DMS 273 treated with DMSO at 0.1 percent for 48 hours (cell line): ENCODE results near the gene DTX1.

Experiments used
- DNase-seq: peaks from one replicate; lab custom pipeline; 2025; lab: John Stamatoyannopoulos, UW

The DTX1 gene

GRCh38 chr12:113056631-113057488 lies at the start of gene DTX1:
Gene DTX1, plus strand, starts transcription at chr12:113056730. Its CDS starts 1,463 bp downstream, at chr12:113058193.
- DNase-seq, result no peak

- no peak for DNase-seq
Measured at GRCh38 chr12:113007166-113007565, 49.4 kb upstream of the DTX1 start.

- no peak for DNase-seq
Measured at GRCh38 chr12:113010701-113011100, 45.8 kb upstream of the DTX1 start.

GRCh38 chr12:113014565-113014964 lies 42.0 kb upstream of the DTX1 start:
- no peak for DNase-seq

GRCh38 chr12:113016796-113017195 lies 39.7 kb upstream of the DTX1 start:
- peak; percentile 15 for DNase-seq

- DNase-seq, result no peak
Measured at GRCh38 chr12:113019025-113019424, 37.5 kb upstream of the DTX1 start.

- DNase-seq, result no peak
Measured at GRCh38 chr12:113021500-113021899, 35.0 kb upstream of the DTX1 start.

GRCh38 chr12:113022563-113023297 lies 33.8 kb upstream of the DTX1 start:
- DNase-seq, result no peak

GRCh38 chr12:113027726-113028125 lies 28.8 kb upstream of the DTX1 start:
- no peak for DNase-seq

- peak; percentile 32 for DNase-seq
Measured at GRCh38 chr12:113030875-113031525, 25.5 kb upstream of the DTX1 start.

- DNase-seq, result no peak
Measured at GRCh38 chr12:113039911-113040445, 16.6 kb upstream of the DTX1 start.

GRCh38 chr12:113040722-113041171 lies 15.8 kb upstream of the DTX1 start:
- DNase-seq, result no peak

GRCh38 chr12:113041560-113041959 lies 15.0 kb upstream of the DTX1 start:
- DNase-seq, result no peak

- DNase-seq, result no peak
Measured at GRCh38 chr12:113043240-113043639, 13.3 kb upstream of the DTX1 start.

- no peak for DNase-seq
Measured at GRCh38 chr12:113044516-113044915, 12.0 kb upstream of the DTX1 start.

- no peak for DNase-seq
Measured at GRCh38 chr12:113048716-113049127, 7.8 kb upstream of the DTX1 start.

GRCh38 chr12:113049976-113050742 lies 6.4 kb upstream of the DTX1 start:
- DNase-seq, result no peak

- no peak for DNase-seq
Measured at GRCh38 chr12:113050795-113051194, 5.7 kb upstream of the DTX1 start.

GRCh38 chr12:113051759-113052158 lies 4.8 kb upstream of the DTX1 start:
- DNase-seq, result no peak

- DNase-seq, result no peak
Measured at GRCh38 chr12:113052326-113052725, 4.2 kb upstream of the DTX1 start.

- DNase-seq, result no peak
Measured at GRCh38 chr12:113054948-113055486, 1.5 kb upstream of the DTX1 start.
